Spinal cord (tissue), 10 donors: ENCODE results near the gene ECHDC3. TPM values are rescaled to one million over a fixed set of nuclear protein-coding genes. Genes with fewer than 3 reads are reported as not detected.
"Not testable (repeated sequence)": the region's sequence is repeated elsewhere in the genome, so short reads cannot be mapped to it uniquely, and the experiment has no call there.

Experiments used
- DNase-seq, 6 donors: peaks; one replicate each; pipeline versions ENCODE4 v3.0.0 to v3.0.0-alpha.2; 2013 to 2015; ENCODE audit warnings: low spot score in 6 of 6, low read depth in 4 of 6
- H3K27ac ChIP-seq: one replicate; pipeline ENCODE4 v1.5.1; 2013; ENCODE audit warnings: low read depth, low read length, control low read depth
- H3K27me3 ChIP-seq: one replicate; pipeline ENCODE4 v1.6.1; 2013; ENCODE audit warnings: low read length; ENCODE audit not compliant: control insufficient read depth, insufficient read depth
- H3K36me3 ChIP-seq: one replicate; pipeline ENCODE4 v1.6.1; 2013; ENCODE audit warnings: low read length; ENCODE audit not compliant: control insufficient read depth, insufficient read depth
- H3K4me1 ChIP-seq: one replicate; pipeline ENCODE4 v1.6.1; 2013; ENCODE audit warnings: low read length; ENCODE audit not compliant: control insufficient read depth, insufficient read depth
- H3K4me3 ChIP-seq: one replicate; pipeline ENCODE4 v1.5.1; 2013; ENCODE audit warnings: low read depth, low read length, control low read depth
- H3K9me3 ChIP-seq: one replicate; pipeline ENCODE4 v1.6.1; 2013; ENCODE audit warnings: low read length; ENCODE audit not compliant: control insufficient read depth, insufficient read depth
- WGBS: methylation state at CpG from one replicate; pipeline ENCODE4 v1.1.5; 2013; ENCODE audit warnings: missing lambda C conversion rate; ENCODE audit not compliant: insufficient coverage; 5-methylcytosine and 5-hydroxymethylcytosine counted together
- polyA plus RNA-seq, 2 donors: library from polyadenylated mRNA; unstranded; fragments of 120-200 nt; gene quantifications; one replicate each; pipeline ENCODE4 v1.2.1, GENCODE V29; 2013; ENCODE audit not compliant: insufficient read length in 2 of 2
- total RNA-seq, 2 donors: library from RNA; depleted of rRNA in 1 of 2; stranded (reverse); fragments of 120-200 nt in 1 of 2; fragments of >200 nt in 1 of 2; gene quantifications; one replicate each; pipeline versions ENCODE4 v1.2.3 to v1.2.4, GENCODE V29; 2013 to 2014
- donor health status: healthy.

The ECHDC3 gene
- total and polyA plus RNA-seq, 4 donors: 1.9 to 5.9 (median 2.8) TPM

- no peaks in the 10 kb centered on the region for H3K9me3 ChIP-seq
- H3K27ac ChIP-seq: no peak overlapping the region
- H3K36me3 ChIP-seq: no peaks in the 10 kb centered on the region
- no peaks in the 10 kb centered on the region for H3K27me3 ChIP-seq
- no peak for DNase-seq
- WGBS: 86% methylated on average over 4 of the region's 4 CpGs
- H3K4me1 ChIP-seq: no peaks in the 10 kb centered on the region
- no peak overlapping the region for H3K4me3 ChIP-seq
Observed at GRCh38 chr10:11727563-11727962, 14.6 kb upstream of the ECHDC3 start.

- DNase-seq: no peak
- Histone ChIP-seq H3K36me3 (no peaks in the 10 kb centered on the region), H3K27ac (no peak overlapping the region), H3K4me3 (no peak overlapping the region), H3K9me3 (no peaks in the 10 kb centered on the region), H3K27me3 (no peaks in the 10 kb centered on the region), H3K4me1 (no peaks in the 10 kb centered on the region)
- 95% methylated on average over 3 of the region's 7 CpGs for WGBS
Observed at GRCh38 chr10:11728353-11728752, 13.8 kb upstream of the ECHDC3 start.

DNA sequence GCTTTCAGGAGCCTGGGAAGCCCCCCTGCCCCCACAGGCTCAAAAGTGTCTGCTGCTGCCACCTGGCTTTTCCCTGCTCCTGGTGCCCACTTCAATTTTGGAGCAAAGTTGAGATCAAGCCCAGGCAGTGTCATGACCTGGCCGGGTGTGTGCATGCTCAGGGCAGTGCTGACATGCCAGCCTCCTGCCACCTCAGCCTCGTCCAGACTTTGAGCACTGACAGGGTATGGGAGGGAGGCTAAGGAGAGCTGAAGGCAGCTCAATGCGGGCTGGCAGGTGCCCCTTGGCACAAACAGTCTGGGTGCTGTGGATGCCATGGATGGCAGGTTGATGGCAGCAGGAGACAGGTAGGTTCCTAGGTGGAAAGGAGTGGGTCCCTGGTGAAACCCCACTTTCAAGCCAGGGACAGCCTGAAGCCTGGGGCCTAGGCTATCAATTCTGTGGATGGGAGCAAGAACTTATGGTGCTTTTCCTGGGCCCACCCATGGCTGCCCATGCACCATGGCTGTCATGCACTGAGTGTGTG lies 12.3 kb upstream of the ECHDC3 start:
- 100% methylated on average over 3 of the region's 3 CpGs for WGBS
- H3K9me3 ChIP-seq: no peaks in the 10 kb centered on the region
- DNase-seq: no peak
- no peak overlapping the region for H3K27ac ChIP-seq
- H3K27me3 ChIP-seq: no peaks in the 10 kb centered on the region
- no peaks in the 10 kb centered on the region for H3K36me3 ChIP-seq
- H3K4me1 ChIP-seq: no peaks in the 10 kb centered on the region
- no peak overlapping the region for H3K4me3 ChIP-seq

- Histone ChIP-seq H3K4me1 (no peaks in the 10 kb centered on the region), H3K4me3 (no peak overlapping the region), H3K27ac (no peak overlapping the region), H3K9me3 (no peaks in the 10 kb centered on the region), H3K27me3 (no peaks in the 10 kb centered on the region), H3K36me3 (no peaks in the 10 kb centered on the region)
- 92% methylated on average over 5 of the region's 5 CpGs for WGBS
- DNase-seq: no peak
Observed at GRCh38 chr10:11730779-11731178, 11.4 kb upstream of the ECHDC3 start.

DNA sequence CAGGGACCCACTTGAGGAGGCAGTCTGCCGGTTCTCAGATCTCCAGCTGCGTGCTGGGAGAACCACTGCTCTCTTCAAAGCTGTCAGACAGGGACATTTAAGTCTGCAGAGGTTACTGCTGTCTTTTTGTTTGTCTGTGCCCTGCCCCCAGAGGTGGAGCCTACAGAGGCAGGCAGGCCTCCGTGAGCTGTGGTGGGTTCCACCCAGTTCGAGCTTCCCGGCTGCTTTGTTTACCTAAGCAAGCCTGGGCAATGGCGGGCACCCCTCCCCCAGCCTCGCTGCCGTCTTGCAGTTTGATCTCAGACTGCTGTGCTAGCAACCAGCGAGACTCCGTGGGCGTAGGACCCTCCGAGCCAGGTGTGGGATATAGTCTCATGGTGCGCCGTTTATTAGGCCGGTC lies 5.4 kb upstream of the ECHDC3 start:
- H3K4me1 ChIP-seq, H3K27ac ChIP-seq: not testable (repeated sequence)
- no CpG with 5 or more reads among the region's 15 CpGs for WGBS

GRCh38 chr10:11737258-11738032 lies 4.7 kb upstream of the ECHDC3 start:
- not testable (repeated sequence) for H3K9me3 ChIP-seq, H3K27me3 ChIP-seq, H3K36me3 ChIP-seq, DNase-seq, H3K4me3 ChIP-seq, H3K4me1 ChIP-seq, H3K27ac ChIP-seq
- 66% methylated on average over 22 of the region's 27 CpGs for WGBS

More for the DNA sequence above, 5.4 kb upstream of the ECHDC3 start:
- not testable (repeated sequence) for DNase-seq, H3K27me3 ChIP-seq, H3K9me3 ChIP-seq, H3K4me3 ChIP-seq, H3K36me3 ChIP-seq

GRCh38 chr10:11740907-11741306 lies 1.3 kb upstream of the ECHDC3 start:
- no peaks in the 10 kb centered on the region for H3K9me3 ChIP-seq
- no peak overlapping the region for H3K27ac ChIP-seq
- H3K4me1 ChIP-seq: peaks cover 11% of the 10 kb centered on the region
- DNase-seq: no peak
- no peaks in the 10 kb centered on the region for H3K36me3 ChIP-seq
- H3K4me3 ChIP-seq: no peak overlapping the region
- 81% methylated on average over 7 of the region's 11 CpGs for WGBS
- peaks cover 3% of the 10 kb centered on the region for H3K27me3 ChIP-seq

DNA sequence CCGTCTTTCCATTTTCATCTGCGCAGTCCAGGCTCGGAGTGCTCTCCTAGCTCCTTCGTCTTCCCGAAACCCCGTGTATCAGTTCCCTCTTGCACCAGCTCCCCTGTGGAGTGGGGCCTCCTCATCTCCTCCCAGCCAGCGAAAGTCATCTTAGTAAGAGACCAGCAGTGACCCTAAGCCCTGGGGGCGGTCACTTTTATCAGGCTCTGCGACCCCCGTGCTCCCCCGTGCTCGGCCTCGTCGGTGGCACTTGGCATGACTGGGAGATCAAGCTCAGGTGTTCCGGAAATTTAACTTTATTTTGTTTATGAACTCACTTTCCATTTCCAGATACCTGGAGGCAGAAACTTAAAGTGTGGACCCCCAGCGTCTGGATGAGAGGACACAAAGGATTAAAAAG lies 574 bp upstream of the ECHDC3 start:
- H3K36me3 ChIP-seq: no peaks in the 10 kb centered on the region
- 78% methylated on average over 9 of the region's 16 CpGs for WGBS
- H3K27me3 ChIP-seq: peaks cover 3% of the 10 kb centered on the region
- no peaks in the 10 kb centered on the region for H3K9me3 ChIP-seq
- peak overlapping the region; percentile 50 for H3K4me3 ChIP-seq
- H3K4me1 ChIP-seq: peaks cover 11% of the 10 kb centered on the region
- no peak for DNase-seq
- H3K27ac ChIP-seq: no peak overlapping the region

GRCh38 chr10:11742779-11743298 lies 657 bp downstream of the ECHDC3 start:
- H3K9me3 ChIP-seq: no peaks in the 10 kb centered on the region
- H3K27me3 ChIP-seq: peaks cover 3% of the 10 kb centered on the region
- H3K4me3 ChIP-seq: peak overlapping the region; percentile 31
- H3K36me3 ChIP-seq: no peaks in the 10 kb centered on the region
- no peak for DNase-seq
- no peak overlapping the region for H3K27ac ChIP-seq
- H3K4me1 ChIP-seq: peaks cover 11% of the 10 kb centered on the region
- WGBS: 37% methylated on average over 31 of the region's 31 CpGs
